Loucy (cell line): Measurements from ENCODE around the gene KRTAP10-5.

Experiments used
- CTCF ChIP-seq: fragments of 200-600 bp; sonication (generic); conservative IDR thresholded peaks from 2 replicates; pipeline ENCODE4 v1.5.1; 2014; ENCODE audit warnings: mild to moderate bottlenecking, antibody characterized with exemption, low read length
- EZH2phosphoT487 ChIP-seq: fragments of 200-600 bp; IDR thresholded peaks from 2 replicates; pipeline ENCODE4 v1.6.1; 2018; ENCODE audit warnings: antibody characterized with exemption, mild to moderate bottlenecking, moderate library complexity, borderline replicate concordance

- no peak for TF ChIP-seq CTCF
- TF ChIP-seq EZH2phosphoT487 = no peak
These were observed 12.1 kb downstream of the KRTAP10-5 start for GRCh38 chr21:44568261-44568660.
